Pancreas (tissue), 10 donors: Measurements from ENCODE around the gene BMAL1. TPM values are rescaled to one million over a fixed set of nuclear protein-coding genes. Genes with fewer than 3 reads are reported as not detected.

Experiments used
- ATAC-seq, 4 donors: fragments of 200-7000 bp; cut with Tn5 transposase; one replicate each; pipeline versions ENCODE4 v1.8.0 to v1.9.1; 2020; ENCODE audit warnings: mild to moderate bottlenecking in 4 of 4, moderate library complexity in 4 of 4
- DNase-seq, 6 donors: peaks; one replicate each; pipeline ENCODE4 v3.0.0-alpha.2; 2020
- FAIRE-seq: peaks from 2 replicates; lab custom pipeline; 2012; peaks lifted over from hg19 to GRCh38; lab: Jason Lieb, UNC
- H3K27ac ChIP-seq, 4 donors: fragments of 200-600 bp; sonication (generic); 1 replicate in 3 of 4; 2 replicates in 1 of 4; pipeline versions ENCODE4 v1.5.0 to v1.8.0; 2020
- H3K27me3 ChIP-seq, 4 donors: fragments of 200-600 bp; one replicate each; pipeline ENCODE4 v1.8.0; 2021
- H3K36me3 ChIP-seq, 3 donors: fragments of 200-600 bp; sonication (generic) in 1 of 3; one replicate each; pipeline versions ENCODE4 v1.5.0 to v1.8.0; 2020 to 2021
- H3K4me1 ChIP-seq, 3 donors: fragments of 200-600 bp; one replicate each; pipeline ENCODE4 v1.8.0; 2021
- H3K4me3 ChIP-seq, 4 donors: fragments of 200-600 bp; sonication (generic) in 2 of 4; one replicate each; pipeline versions ENCODE4 v1.5.0 to v1.8.0; 2020 to 2021
- H3K9me3 ChIP-seq, 4 donors: fragments of 200-600 bp; one replicate each; pipeline ENCODE4 v1.8.0; 2021
- WGBS, 2 donors: extraction: QIAGEN DNeasy Blood & Tissue Kit; methylation state at CpG; one replicate each; pipeline ENCODE4 v1.1.7; 2013; 5-methylcytosine and 5-hydroxymethylcytosine counted together
- intact Hi-C, 3 donors: fragments of 100-400 bp; cut with DNase I; formaldehyde crosslinking; loops; one replicate each; pipeline versions ENCODE4 v1.11.1 to v1.14.2; 2022
- polyA plus RNA-seq, 2 donors: library from polyadenylated mRNA; stranded (reverse); fragments of 200-250 nt; gene quantifications; one replicate each; pipeline ENCODE4 v1.2.3, GENCODE V29; 2013
- total RNA-seq, 6 donors: library from RNA; stranded (reverse); fragmentation: NEBNext Ultra II Directional in 4 of 6; extraction: Animal tissue kit (Norgen Biotek cat#: 25700) in 4 of 6; gene quantifications; one replicate each; pipeline versions ENCODE4 v1.2.1 to v1.2.4, GENCODE V29; 2021 to 2023
- TF ChIP-seq, protein P1 (sequence below), 4 donors: fragments of 200-600 bp; sonication (generic) in 3 of 4; IDR thresholded peaks; one replicate each; pipeline versions ENCODE4 v1.5.0 to v1.8.0; 2021; ENCODE audit warnings: antibody characterized with exemption in 4 of 4
- donor health status: healthy with polysubstance abuse.
- donor health status: DM: no; HTN: no; CAD: no; lungs with moderate emphysema.
- donor health status: DM: no; HTN: no; CAD: no.
- donor health status: control.
- donor health status: control.
- donor health status: Bipolar disorder and iron deficiency.
- donor health status: DM: yes; HTN: yes; CAD: no.
- donor health status: DM: no; HTN: no; CAD: no.
- donor health status: DM: no; HTN: no; CAD: no.
- donor health status: DM: yes; HTN: yes; CAD: no.

BMAL1 gene
- total and polyA plus RNA-seq, 8 donors: 6.1 to 17.3 (median 12.5) TPM

DNA sequence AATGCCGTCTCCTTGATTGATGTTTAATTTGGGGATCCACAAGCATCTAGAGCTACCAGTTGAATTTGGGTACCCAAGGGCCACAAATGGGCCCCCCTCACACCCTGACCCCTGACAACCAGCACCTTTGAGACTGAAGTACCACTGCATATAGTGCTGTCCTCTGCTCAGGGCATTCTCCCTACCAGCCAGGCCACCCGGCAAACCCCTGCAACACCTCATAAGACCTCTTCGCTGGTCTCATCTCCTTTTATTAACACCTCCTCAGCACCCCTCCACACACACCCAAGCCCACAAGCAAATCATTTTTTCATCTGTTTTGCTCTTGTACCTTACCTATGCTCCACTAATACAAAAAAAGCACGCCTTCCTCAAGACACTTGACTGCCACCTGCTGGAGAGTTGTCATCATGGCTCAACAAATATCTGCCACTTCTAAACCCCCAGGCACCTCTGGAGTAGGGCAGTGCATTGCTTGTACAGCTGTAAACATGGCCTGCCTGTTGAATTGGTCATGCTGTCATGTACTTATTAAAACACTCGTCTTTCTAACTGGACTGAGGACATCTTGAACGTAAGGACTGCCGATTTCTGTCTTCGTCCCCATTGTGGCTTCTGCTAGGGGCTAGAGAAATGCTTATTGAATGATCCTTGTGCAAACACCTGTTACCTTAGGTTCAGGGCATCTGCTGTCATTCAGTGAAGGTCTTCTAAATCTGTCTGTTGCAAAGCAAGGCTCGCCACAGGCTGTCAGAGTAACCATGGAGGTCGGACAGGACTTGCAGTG, 66.5 kb downstream of the BMAL1 start:
- peak in 5 of 6 donors; percentile 44 to 78 (median 59) for DNase-seq
- Histone ChIP-seq H3K9me3 (no peaks in the 10 kb centered on the region), H3K27me3 (no peaks in the 10 kb centered on the region), H3K4me3 (no peak overlapping the region), H3K36me3 (no peaks in the 10 kb centered on the region), H3K27ac (no peak overlapping the region), H3K4me1 (peaks cover 0 to 9% (median 6%) of the 10 kb centered on the region in 3 donors)
- TF ChIP-seq, protein P1, sequence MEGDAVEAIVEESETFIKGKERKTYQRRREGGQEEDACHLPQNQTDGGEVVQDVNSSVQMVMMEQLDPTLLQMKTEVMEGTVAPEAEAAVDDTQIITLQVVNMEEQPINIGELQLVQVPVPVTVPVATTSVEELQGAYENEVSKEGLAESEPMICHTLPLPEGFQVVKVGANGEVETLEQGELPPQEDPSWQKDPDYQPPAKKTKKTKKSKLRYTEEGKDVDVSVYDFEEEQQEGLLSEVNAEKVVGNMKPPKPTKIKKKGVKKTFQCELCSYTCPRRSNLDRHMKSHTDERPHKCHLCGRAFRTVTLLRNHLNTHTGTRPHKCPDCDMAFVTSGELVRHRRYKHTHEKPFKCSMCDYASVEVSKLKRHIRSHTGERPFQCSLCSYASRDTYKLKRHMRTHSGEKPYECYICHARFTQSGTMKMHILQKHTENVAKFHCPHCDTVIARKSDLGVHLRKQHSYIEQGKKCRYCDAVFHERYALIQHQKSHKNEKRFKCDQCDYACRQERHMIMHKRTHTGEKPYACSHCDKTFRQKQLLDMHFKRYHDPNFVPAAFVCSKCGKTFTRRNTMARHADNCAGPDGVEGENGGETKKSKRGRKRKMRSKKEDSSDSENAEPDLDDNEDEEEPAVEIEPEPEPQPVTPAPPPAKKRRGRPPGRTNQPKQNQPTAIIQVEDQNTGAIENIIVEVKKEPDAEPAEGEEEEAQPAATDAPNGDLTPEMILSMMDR (IDR thresholded peaks at IDR 0.05): peak; percentile 59 to 72 (median 68)
- ATAC-seq: peak; percentile 63 to 81 (median 80)
- no peak for FAIRE-seq
- WGBS, 2 donors: 62% methylated on average over 10 of the region's 10 CpGs
- intact Hi-C loops: loop anchor here in 2 of 3 donors (5.0 kb wide), 1 partner anchor 132 kb away; no protein-coding TSS in a partner anchor

GRCh38 chr11:13344818-13345217, 67.2 kb downstream of the BMAL1 start:
- intact Hi-C loops: loop anchor here in 2 of 3 donors (5.0 kb wide), 1 partner anchor 133 kb away; no protein-coding TSS in a partner anchor
- Histone ChIP-seq H3K27me3 (no peaks in the 10 kb centered on the region), H3K4me1 (peaks cover 0 to 5% (median 1%) of the 10 kb centered on the region in 3 donors), H3K36me3 (no peaks in the 10 kb centered on the region), H3K9me3 (no peaks in the 10 kb centered on the region), H3K4me3 (no peak overlapping the region), H3K27ac (no peak overlapping the region)
- no peak for ATAC-seq
- no peak for DNase-seq
- no peak for FAIRE-seq
- 82 to 89% methylated on average over 1 of the region's 1 CpG for WGBS, 2 donors
- TF ChIP-seq, protein P1 (IDR thresholded peaks at IDR 0.05): no peak

GRCh38 chr11:13346470-13346869, 68.9 kb downstream of the BMAL1 start:
- Histone ChIP-seq H3K4me3 (no peak overlapping the region), H3K36me3 (peaks cover 0 to 6% (median 0%) of the 10 kb centered on the region in 3 donors), H3K9me3 (no peaks in the 10 kb centered on the region), H3K27ac (no peak overlapping the region), H3K27me3 (no peaks in the 10 kb centered on the region), H3K4me1 (no peaks in the 10 kb centered on the region)
- ATAC-seq (no peak), DNase-seq (no peak), FAIRE-seq (no peak)
- intact Hi-C loops: no loop called here
- WGBS, 2 donors: 87 to 93% methylated on average over 5 of the region's 5 CpGs
- TF ChIP-seq, protein P1 (IDR thresholded peaks at IDR 0.05): no peak

DNA sequence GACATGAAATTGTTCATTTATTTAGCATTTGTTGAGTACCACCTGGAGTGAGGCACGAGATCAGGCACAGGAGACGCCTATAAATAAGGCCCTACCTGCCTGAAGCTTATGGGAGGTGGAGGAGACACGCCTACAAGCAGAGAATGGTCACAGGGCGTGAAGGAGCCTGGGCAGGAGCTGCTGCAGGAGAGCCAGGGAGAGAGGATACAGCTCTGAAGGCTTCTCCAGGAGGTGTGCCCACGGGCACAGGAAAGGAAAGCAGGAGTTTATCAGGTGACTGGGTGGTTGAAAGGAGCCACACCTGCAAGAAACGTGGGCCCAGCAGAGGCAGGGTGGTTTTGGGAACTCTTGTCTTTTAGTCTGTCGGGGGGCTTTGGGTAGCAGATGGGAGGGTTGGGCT, 70.3 kb downstream of the BMAL1 start:
- intact Hi-C loops: no loop called here
- TF ChIP-seq, protein P1 (IDR thresholded peaks at IDR 0.05): no peak
- H3K4me1 ChIP-seq: no peaks in the 10 kb centered on the region
- FAIRE-seq (no peak), ATAC-seq (no peak), DNase-seq (no peak)
- H3K36me3 ChIP-seq: peaks cover 0 to 6% (median 0%) of the 10 kb centered on the region in 3 donors
- no peak overlapping the region for H3K4me3 ChIP-seq
- H3K27me3 ChIP-seq: no peaks in the 10 kb centered on the region
- no peaks in the 10 kb centered on the region for H3K9me3 ChIP-seq
- 83 to 90% methylated on average over 7 of the region's 7 CpGs for WGBS, 2 donors
- no peak overlapping the region for H3K27ac ChIP-seq

- TF ChIP-seq, protein P1 (IDR thresholded peaks at IDR 0.05): no peak
- FAIRE-seq (no peak), ATAC-seq (no peak)
Observed at GRCh38 chr11:13348305-13348704, 70.7 kb downstream of the BMAL1 start.

More at GRCh38 chr11:13348305-13348704, 70.7 kb downstream of the BMAL1 start:
- Histone ChIP-seq H3K4me3 (no peak overlapping the region), H3K27ac (no peak overlapping the region), H3K27me3 (no peaks in the 10 kb centered on the region), H3K4me1 (no peaks in the 10 kb centered on the region), H3K9me3 (no peaks in the 10 kb centered on the region), H3K36me3 (peaks cover 0 to 6% (median 0%) of the 10 kb centered on the region in 3 donors)
- DNase-seq: no peak
- 82 to 86% methylated on average over 3 of the region's 3 CpGs for WGBS, 2 donors
- intact Hi-C loops: no loop called here
